Activated T-cell treated with anti-CD3 and anti-CD28 coated beads, Interleukin-2, amount 50 U/mL, for 4 hours (primary cell): ENCODE measurements around the gene GNG13. TPM values are rescaled to one million over a fixed set of nuclear protein-coding genes. Genes with fewer than 3 reads are reported as not detected.
"Not testable (repeated sequence)": the region's sequence is repeated elsewhere in the genome, so short reads cannot be mapped to it uniquely, and the experiment has no call there.

ENCODE experiments used
- ATAC-seq, 2 donors: fragments of 200-7000 bp; cut with Tn5 transposase; one replicate each; pipeline ENCODE4 v1.10.0; 2021
- DNase-seq: peaks from one replicate; pipeline ENCODE4 v3.0.0-alpha.2; 2020
- H3K27me3 Mint-ChIP-seq: one replicate; pipeline ENCODE4 v1.8.0; 2021; ENCODE audit warnings: low read depth, mixed read lengths
- H3K36me3 Mint-ChIP-seq: one replicate; pipeline ENCODE4 v1.8.0; 2022; ENCODE audit warnings: mixed read lengths; ENCODE audit not compliant: insufficient read depth
- H3K4me1 Mint-ChIP-seq: one replicate; pipeline ENCODE4 v1.8.0; 2021; ENCODE audit warnings: low read depth, mixed read lengths
- H3K4me3 Mint-ChIP-seq: one replicate; pipeline ENCODE4 v1.8.0; 2021; ENCODE audit warnings: mild to moderate bottlenecking, moderate library complexity, mixed read lengths
- H3K9me3 Mint-ChIP-seq: one replicate; pipeline ENCODE4 v1.8.0; 2021; ENCODE audit warnings: mixed read lengths
- total RNA-seq, 3 donors: library from RNA; stranded (reverse); gene quantifications; one replicate each; pipeline ENCODE4 v1.2.1, GENCODE V29; 2021

Gene GNG13
- total RNA-seq, 3 donors from 2014 or later: not detected

DNA sequence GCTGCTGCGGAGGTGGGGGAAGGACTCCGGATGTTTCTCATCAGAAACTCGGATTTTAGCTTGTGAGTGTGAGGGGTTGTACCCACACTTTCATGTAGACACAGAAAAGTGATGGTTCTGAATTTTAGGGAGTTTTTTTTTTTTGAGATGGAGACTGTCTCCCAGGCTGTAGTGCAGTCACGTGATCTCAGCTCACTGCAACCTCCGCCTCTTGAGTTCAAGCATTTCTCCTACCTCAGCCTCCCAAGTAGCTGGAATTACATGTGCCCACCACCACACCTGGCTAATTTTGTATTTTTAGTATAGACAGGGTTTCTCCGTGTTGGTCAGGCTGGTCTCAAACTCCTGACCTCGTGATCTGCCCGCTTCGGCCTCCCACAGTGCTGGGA is 22.4 kb upstream of the GNG13 start:
- no peak for ATAC-seq
- Mint-ChIP-seq H3K4me3 (no peak overlapping the region), H3K36me3 (no peaks in the 10 kb centered on the region), H3K9me3 (no peaks in the 10 kb centered on the region), H3K27me3 (peaks cover 25% of the 10 kb centered on the region), H3K4me1 (peaks cover 10% of the 10 kb centered on the region)
- no peak for DNase-seq

DNA sequence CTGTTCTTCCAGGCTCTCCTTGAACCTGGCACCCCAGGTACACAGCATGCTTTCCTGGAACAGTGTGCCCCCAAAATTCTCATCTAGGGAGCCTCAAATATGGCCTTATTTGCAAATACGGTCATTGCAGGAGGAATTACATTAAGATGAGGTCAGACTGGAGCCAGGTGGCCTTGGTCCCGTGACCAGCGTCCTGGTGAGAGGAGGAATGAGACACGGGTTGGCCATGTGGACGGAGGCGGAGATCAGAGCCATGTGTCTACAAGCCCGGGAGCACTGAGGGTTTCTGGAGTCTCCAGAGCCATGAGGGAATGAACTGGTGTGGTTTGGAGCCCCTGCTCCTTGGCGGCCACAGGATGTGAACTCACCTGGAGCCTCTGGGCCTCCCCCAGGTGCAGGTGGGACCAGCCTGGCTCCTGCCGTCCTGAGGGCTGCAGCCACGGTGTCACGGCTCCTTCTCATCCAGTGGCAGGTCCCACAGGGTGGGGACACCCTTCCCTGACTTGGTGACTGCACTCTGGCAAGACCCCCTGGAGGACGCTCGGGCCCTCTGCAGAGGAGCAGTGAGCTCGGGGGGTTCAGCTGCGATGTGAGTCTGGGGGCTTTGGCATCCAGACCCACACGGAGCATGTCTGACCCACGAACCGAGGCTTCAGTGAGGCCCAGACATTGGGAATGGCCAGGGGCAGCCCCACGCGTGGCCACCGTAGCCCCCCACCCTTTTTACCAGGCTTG is 21.8 kb upstream of the GNG13 start:
- Mint-ChIP-seq H3K27me3 (peaks cover 25% of the 10 kb centered on the region), H3K9me3 (no peaks in the 10 kb centered on the region), H3K36me3 (no peaks in the 10 kb centered on the region), H3K4me1 (peaks cover 10% of the 10 kb centered on the region), H3K4me3 (no peak overlapping the region)
- ATAC-seq (no peak), DNase-seq (no peak)

DNA sequence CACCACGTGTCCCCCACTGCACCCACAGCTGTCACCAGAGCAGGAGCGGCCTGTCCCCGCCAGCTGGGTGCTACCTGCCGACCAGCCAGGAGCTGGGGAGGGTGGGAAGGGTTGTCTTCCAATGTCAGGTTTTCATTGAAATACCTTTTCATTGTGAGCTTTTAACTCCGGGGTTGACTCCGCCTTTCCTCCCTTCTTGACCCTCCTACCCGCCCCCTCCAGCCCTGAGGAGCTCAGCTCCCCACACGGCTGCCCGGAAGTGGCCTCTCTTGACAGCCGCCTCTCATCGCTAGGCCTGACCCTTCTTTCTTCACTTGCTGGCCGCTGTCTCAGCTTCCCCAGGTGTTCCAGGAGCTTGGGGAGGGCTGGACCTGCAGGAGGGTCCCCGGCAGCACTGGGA is 21.2 kb upstream of the GNG13 start:
- no peaks in the 10 kb centered on the region for H3K9me3 Mint-ChIP-seq

DNA sequence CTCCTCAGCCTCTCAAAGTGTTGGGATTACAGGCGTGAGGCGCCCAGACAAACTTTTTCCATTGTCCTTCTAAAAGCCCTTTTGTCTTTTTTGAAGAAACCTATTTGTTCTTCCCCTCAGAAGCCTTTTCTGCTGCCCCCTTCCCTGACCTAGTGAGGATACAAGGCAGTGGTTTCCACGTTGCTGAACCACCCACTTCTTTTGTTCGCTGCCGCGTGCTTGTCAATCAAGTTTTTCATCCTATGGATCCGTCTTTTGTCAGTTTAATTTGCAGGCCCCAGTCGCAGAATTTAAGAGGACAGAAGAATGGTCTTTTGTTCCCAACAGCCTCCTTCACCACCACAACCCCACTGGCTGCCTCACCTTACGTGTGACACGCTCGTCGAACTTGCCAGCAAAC is 20.2 kb upstream of the GNG13 start:
- ATAC-seq (no peak), DNase-seq (no peak)
- Mint-ChIP-seq H3K27me3 (peaks cover 22% of the 10 kb centered on the region), H3K4me1 (peaks cover 10% of the 10 kb centered on the region), H3K4me3 (no peak overlapping the region), H3K36me3 (no peaks in the 10 kb centered on the region), H3K9me3 (no peaks in the 10 kb centered on the region)

More for the DNA sequence above, 21.2 kb upstream of the GNG13 start:
- DNase-seq (no peak), ATAC-seq (no peak)
- H3K4me3 Mint-ChIP-seq: no peak overlapping the region
- no peaks in the 10 kb centered on the region for H3K36me3 Mint-ChIP-seq
- H3K27me3 Mint-ChIP-seq: peaks cover 25% of the 10 kb centered on the region
- peaks cover 10% of the 10 kb centered on the region for H3K4me1 Mint-ChIP-seq

DNA sequence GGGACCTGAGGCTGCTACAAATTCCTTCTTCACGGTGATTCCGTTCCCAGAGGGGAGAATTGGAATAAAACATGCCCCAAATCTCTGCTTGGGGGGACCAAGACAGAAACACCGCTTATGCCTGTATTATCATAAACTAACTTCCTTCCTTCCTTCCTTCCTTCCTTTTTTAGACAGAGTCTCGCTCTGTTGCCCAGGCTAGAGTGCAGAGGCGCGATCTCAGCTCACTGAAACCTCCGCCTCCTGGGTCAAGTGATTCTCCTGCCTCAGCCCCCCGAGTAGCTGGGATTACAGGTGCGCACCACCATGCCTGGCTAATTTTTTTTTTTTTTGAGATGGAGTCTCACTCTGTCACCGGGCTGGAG is 19.5 kb upstream of the GNG13 start:
- H3K9me3 Mint-ChIP-seq, H3K4me1 Mint-ChIP-seq, H3K4me3 Mint-ChIP-seq, ATAC-seq, H3K36me3 Mint-ChIP-seq, DNase-seq: not testable (repeated sequence)
- H3K27me3 Mint-ChIP-seq: peaks cover 19% of the 10 kb centered on the region

DNA sequence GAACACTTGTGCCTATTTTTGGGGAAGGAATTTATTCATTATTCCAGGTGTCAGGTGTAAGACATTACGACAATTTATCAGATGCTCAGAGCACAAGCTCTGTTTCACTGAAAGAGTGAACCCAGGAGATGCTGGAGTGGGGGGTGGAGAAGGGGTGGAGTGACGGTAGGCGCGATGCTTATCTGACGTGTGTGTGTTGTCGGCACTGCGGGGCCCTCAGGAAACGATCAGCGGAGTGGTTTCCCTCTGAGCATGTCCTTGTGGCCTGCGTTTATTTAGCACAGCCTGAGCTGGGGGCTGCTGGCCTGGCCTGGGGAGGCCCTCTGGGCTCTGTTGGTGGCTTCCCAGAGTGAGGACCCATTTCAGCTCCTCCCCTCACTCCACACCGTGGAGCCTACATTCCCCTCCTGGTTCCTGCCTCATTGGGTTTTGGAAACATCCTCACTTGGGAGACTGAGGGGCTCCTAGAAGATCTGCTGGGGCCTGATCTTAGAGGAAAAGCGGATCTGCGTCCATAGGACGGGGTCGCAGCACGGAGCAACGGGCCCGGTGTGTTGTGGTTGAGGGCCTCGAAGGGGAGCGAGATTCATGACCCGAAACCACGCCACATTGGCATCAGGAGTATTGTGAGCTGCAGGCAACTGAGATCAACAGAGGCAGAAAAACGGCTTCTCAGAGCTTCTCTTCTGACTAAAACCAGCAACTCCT is 19.0 kb upstream of the GNG13 start:
- no peak for DNase-seq
- H3K4me3 Mint-ChIP-seq: no peak overlapping the region

DNA sequence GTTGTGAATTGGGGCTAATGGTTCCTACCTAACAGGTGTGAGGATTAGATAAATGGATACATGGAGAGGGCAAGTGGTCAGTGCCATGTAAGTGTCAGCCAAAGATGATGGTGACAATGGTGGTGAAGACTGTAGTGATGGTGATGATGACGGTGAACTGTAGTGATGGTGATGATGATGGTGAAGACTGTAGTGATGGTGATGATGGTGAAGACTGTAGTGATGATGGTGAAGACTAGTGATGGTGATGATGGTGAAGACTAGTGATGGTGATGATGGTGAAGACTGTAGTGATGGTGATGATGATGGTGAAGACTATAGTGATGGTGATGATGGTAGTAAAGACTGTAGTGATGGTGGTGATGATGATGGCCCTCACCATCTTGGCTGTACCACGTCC is 18.1 kb upstream of the GNG13 start:
- Mint-ChIP-seq H3K9me3 (no peaks in the 10 kb centered on the region), H3K4me1 (peaks cover 12% of the 10 kb centered on the region), H3K27me3 (peaks cover 30% of the 10 kb centered on the region), H3K36me3 (no peaks in the 10 kb centered on the region), H3K4me3 (no peak overlapping the region)
- ATAC-seq (no peak), DNase-seq (no peak)

More for the DNA sequence above, 19.0 kb upstream of the GNG13 start:
- Mint-ChIP-seq H3K9me3 (no peaks in the 10 kb centered on the region), H3K4me1 (peaks cover 10% of the 10 kb centered on the region), H3K36me3 (no peaks in the 10 kb centered on the region), H3K27me3 (peaks cover 22% of the 10 kb centered on the region)
- peak; percentile 73 to 77 for ATAC-seq

DNA sequence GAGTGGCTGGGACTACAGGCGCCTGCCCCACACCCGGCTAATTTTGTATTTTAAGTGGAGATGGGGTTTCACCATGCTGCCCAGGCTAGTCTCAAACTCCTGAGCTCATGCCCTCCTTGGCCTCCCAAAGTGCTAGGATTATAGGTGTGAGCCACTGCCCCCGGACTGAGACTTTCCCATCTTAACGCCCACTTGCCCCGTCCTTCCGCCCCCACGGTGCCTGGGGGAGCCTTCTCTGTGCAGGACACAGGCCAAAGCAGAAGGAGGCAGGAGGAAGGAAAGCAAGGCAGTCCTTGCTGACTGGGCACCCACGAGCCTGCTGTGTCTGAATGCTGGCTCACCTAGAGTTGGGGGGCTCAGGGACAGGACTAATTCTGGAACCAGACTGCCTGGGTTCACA is 17.6 kb upstream of the GNG13 start:
- ATAC-seq: no peak
- H3K27me3 Mint-ChIP-seq: peaks cover 25% of the 10 kb centered on the region
- peaks cover 12% of the 10 kb centered on the region for H3K4me1 Mint-ChIP-seq
- no peaks in the 10 kb centered on the region for H3K36me3 Mint-ChIP-seq
- H3K4me3 Mint-ChIP-seq: no peak overlapping the region
- H3K9me3 Mint-ChIP-seq: no peaks in the 10 kb centered on the region
- no peak for DNase-seq

DNA sequence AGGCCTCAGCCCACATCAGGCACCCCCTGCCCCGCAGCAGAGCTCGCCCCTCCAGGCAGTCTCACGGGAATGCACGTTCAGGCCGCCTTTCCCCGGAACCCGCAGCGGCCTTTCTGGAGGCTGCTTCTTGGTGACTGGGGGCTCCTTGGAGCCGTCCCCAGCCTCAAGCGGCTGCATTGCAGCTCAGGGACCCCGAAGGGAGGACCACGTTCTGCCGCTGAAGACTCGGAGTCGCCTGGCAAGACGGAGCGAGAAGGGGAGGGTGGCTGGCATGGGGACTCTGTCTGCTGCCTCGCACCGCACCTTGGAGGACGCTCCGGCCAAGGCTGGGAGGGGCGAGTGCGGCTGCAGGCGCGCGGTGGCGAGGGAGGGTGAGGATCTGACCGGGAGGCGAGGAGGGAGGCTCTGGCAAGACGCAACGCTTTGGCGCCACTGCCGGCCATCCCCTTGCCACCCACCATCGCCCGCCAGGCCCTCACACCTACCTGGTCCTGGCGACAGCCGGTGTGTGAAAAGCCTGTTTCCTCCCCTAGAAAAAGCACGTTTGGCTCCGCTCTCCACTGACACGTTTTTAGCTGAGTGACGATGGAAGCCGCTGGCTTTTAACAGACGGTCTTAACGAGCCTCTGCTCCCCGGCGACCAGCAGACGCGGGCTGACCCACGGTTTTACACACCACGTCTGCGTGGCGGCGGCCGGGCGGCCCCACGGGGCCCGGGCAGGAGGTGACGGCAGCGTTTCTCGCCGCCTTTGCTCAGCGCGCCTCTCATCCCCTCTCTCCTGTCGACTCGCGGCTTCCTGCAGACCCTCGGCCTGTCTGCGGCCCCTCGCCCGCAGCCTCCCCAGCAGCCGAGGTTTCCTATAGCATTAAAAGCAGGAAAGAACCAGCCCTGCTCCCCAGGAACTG is 16.7 kb upstream of the GNG13 start:
- Mint-ChIP-seq H3K36me3 (no peaks in the 10 kb centered on the region), H3K4me3 (no peak overlapping the region), H3K9me3 (no peaks in the 10 kb centered on the region), H3K4me1 (peaks cover 12% of the 10 kb centered on the region), H3K27me3 (peaks cover 30% of the 10 kb centered on the region)
- DNase-seq: no peak
- ATAC-seq: no peak

DNA sequence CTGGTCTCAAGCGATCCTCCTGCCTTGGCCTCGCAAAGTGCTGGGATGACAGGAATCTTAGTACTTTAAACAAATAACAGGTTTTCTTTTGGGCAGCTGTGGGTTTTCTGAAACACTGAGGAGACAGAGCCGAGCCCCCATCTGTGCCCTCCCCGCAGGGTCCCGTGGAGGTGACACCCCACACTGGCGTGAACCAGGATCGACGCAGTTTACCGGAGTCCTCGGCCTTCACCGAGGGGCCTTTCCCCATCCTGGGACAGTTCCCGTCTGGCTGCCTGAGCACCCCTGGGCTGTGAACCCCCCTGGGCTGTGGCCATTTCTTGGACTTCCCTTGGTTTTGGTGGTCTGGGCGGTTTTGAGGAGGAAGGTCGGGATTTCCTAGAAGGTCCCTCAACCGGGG is 15.3 kb upstream of the GNG13 start:
- H3K4me3 Mint-ChIP-seq: no peak overlapping the region
- H3K9me3 Mint-ChIP-seq: no peaks in the 10 kb centered on the region
- DNase-seq (no peak), ATAC-seq (no peak)
- peaks cover 23% of the 10 kb centered on the region for H3K27me3 Mint-ChIP-seq
- H3K4me1 Mint-ChIP-seq: peaks cover 12% of the 10 kb centered on the region
- no peaks in the 10 kb centered on the region for H3K36me3 Mint-ChIP-seq

DNA sequence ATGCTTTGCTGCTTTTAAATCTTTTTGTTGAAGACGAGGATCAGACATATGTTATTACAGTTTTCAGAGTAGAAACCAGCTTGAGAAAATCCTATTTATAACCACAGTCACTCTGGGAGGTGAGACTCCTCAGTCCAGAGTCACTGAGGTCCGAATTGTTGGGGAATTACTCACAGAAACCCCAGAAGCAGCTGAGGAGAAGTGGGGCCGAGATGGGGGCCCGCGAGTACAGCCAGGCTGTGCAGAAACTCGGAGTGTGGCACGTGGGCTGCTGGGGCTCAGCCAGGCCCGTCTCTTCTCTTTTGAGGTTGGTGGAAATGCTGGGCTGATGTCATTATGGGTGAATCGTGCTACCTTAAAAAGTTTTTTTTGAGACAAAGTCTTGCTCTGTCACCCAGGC is 14.4 kb upstream of the GNG13 start:
- Mint-ChIP-seq H3K4me3 (no peak overlapping the region), H3K9me3 (no peaks in the 10 kb centered on the region)
- ATAC-seq: no peak

DNA sequence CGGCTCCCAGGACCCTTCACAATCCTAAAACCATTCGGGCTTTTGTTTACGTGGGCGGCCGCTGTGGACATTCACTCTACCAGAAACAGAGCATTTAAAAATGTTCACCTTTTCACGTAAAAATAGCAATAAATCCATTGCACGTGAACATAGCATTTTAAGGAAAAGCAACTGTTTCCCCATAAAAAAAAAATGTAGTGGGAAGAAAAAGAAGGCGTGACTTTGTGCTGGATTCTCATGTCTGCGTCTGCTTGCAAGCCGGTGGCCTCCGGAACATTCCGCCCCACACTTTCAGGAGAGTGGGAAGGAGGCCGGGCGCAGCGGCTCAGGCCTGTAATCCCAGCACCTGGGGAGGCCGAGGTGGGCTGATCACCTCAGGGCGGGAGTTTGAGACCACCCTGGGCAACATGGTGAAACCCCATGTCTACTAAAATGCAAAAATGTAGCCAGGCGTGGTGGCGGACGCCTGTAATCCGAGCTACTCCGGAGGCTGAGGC is 13.4 kb upstream of the GNG13 start:
- ATAC-seq: no peak
- Mint-ChIP-seq H3K36me3 (no peaks in the 10 kb centered on the region), H3K4me1 (peaks cover 2% of the 10 kb centered on the region)

More for the DNA sequence above, 14.4 kb upstream of the GNG13 start:
- Mint-ChIP-seq H3K36me3 (no peaks in the 10 kb centered on the region), H3K4me1 (peaks cover 9% of the 10 kb centered on the region), H3K27me3 (peaks cover 23% of the 10 kb centered on the region)
- DNase-seq: no peak

DNA sequence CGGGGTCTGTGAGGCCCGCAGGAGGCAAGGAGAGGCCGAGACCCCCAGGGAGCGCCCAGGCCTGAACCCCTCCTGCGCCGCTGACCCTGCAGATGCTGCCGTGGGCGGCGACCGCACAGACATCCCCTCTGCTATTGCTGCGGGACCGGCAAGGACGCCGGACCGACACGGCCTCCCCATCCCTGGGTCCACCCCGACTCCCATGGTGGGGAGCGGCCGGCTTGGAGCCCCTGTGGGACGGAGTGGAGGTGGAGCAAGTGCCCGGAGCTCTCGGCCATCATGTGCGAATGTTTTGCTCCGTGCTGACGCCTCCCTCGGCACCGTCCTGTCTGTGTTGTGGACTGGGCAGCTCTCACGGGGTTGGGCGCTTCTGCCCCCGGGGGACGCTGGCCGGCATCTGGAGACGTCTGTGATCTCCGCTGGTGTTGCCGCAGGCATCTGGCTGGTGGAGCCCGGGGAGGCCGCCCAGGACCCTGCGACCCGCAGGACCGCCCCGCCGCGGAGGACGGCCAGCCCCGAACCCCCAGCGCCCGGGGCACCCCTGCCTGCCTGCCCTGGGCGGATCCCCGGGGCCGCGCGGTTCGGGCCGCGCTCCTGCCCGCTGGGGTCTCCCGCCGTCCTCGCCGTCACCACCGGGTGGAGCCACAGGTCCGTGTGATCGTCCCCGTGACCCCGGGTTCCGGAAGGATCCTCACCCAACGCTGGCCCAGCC is 12.8 kb upstream of the GNG13 start:
- ATAC-seq (peak; percentile 86 to 94), DNase-seq (peak; percentile 50)
- Mint-ChIP-seq H3K36me3 (no peaks in the 10 kb centered on the region), H3K4me3 (no peak overlapping the region), H3K9me3 (no peaks in the 10 kb centered on the region), H3K27me3 (peaks cover 24% of the 10 kb centered on the region), H3K4me1 (peaks cover 6% of the 10 kb centered on the region)

More for the DNA sequence above, 13.4 kb upstream of the GNG13 start:
- DNase-seq: no peak
- H3K27me3 Mint-ChIP-seq: peaks cover 24% of the 10 kb centered on the region
- H3K9me3 Mint-ChIP-seq: no peaks in the 10 kb centered on the region
- no peak overlapping the region for H3K4me3 Mint-ChIP-seq

DNA sequence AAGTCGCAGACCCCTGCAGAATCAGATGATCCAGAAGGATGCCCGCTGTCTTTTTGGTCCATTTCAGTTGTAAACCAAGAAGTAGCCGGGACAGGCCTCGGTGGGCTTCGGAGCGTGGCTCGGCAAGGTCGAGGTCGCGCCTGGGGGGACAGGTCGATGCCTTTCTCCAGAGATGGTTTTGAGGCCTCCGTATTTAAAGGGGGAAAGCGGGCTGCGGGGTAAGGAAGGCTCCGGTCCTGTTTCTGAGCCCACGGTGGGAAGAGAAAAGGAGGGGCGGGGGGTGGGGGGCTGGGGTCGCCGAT is 7.5 kb upstream of the GNG13 start:
- peak overlapping the region; percentile 94 for H3K4me3 Mint-ChIP-seq
- peaks cover 10% of the 10 kb centered on the region for H3K4me1 Mint-ChIP-seq
- H3K36me3 Mint-ChIP-seq: no peaks in the 10 kb centered on the region
- ATAC-seq (no peak), DNase-seq (no peak)
- peaks cover 16% of the 10 kb centered on the region for H3K27me3 Mint-ChIP-seq
- no peaks in the 10 kb centered on the region for H3K9me3 Mint-ChIP-seq
